GM18505 (cell line): ENCODE results near the gene LYAR.

Source experiments
- ATAC-seq: cut with Tn5 transposase; IDR thresholded peaks from one replicate; pipeline ENCODE4 v1.9.1; 2021; ENCODE audit not compliant: unreplicated experiment
- POLR2A ChIP-seq: IDR thresholded peaks from 4 replicates; pipeline ENCODE4 v1.6.1; 2011; ENCODE audit warnings: borderline replicate concordance; ENCODE audit not compliant: insufficient read depth, insufficient read length; ENCODE audit errors: extremely low read depth

LYAR gene, protein sequence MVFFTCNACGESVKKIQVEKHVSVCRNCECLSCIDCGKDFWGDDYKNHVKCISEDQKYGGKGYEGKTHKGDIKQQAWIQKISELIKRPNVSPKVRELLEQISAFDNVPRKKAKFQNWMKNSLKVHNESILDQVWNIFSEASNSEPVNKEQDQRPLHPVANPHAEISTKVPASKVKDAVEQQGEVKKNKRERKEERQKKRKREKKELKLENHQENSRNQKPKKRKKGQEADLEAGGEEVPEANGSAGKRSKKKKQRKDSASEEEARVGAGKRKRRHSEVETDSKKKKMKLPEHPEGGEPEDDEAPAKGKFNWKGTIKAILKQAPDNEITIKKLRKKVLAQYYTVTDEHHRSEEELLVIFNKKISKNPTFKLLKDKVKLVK

DNA sequence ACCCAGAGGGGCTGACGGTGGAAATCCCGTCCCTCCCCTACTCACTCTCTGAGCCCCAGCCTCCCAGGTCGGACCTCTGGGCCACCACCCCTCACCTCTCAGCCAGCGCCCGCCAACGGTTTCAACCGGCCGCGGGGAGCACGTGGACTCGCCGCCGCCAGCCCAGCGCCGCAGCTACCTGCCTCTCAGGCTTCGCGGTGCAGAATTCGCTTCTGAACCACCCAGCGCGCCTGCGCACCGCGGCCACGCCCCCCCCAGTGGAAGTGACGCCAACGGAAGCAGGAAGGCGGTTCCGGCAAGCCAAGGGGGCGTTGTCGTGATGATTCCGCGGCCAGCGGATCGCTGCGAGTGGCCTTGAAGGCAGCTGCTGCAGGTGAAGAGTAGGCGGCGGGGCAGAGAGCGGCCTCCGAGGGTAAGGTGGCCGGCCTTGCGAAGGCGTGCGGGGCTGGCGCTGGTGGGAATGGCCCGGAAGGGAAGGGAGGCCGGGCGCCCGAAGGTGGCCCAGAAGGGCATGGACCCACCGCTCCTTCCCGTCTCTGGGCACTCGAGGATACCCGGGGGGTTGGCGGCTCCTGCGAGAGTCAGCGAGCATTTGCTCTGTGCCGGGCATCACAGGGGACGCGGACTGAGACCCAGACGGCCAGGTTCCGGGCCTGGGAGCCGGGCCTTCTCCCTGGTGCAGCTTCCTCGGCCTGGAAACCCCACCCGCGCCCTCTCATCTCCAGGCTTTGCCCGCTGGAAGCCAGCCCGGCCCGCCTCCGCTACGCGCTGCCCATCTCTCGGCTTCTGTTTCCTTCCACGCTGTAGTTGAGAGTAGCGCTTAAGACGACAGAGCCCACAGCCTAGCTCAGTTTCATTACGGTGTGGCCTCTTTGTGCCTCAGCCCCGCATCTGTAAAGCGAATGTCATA is at the start of gene LYAR, which contains the start of gene ZBTB49:
Gene LYAR, minus strand, starts transcription at position 214 of the 910 bp plus-strand sequence. CDS start 6,412 bp downstream, outside the sequence.
Gene ZBTB49, plus strand, starts transcription at position 311 of the 910 bp plus-strand sequence. CDS start 9,695 bp downstream, outside the sequence.
- peak; percentile 80 for TF ChIP-seq POLR2A
- peak; percentile 90 for ATAC-seq

DNA sequence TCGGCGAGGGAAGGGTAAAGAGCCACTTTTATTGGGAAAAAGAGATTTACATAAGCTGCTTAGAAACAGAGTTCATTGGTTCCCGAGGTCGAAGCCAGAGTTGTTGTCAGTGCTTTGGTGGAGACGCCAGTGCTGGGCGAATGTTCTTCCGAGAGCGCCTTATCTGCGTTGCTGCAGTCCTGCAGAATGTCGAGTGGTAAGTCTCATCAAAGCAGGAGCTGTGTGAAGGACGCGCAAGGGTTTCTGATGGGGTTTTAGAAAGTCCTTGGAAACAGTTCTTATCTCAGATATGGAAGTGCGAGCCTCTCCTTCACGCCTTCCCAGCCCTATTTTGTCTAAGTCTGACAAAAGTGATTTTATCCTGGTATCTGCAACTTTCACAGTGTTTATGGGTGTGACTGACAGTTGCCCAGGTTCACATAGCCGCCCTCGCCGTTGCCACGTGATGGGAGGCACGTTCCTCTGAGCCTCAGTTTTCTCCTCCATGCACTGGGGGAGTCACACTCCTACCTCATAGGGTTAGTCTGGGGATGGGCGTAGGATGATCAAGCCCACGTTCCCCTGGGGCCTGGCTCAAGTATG is 49.6 kb upstream of the LYAR start:
- TF ChIP-seq POLR2A: no peak

DNA sequence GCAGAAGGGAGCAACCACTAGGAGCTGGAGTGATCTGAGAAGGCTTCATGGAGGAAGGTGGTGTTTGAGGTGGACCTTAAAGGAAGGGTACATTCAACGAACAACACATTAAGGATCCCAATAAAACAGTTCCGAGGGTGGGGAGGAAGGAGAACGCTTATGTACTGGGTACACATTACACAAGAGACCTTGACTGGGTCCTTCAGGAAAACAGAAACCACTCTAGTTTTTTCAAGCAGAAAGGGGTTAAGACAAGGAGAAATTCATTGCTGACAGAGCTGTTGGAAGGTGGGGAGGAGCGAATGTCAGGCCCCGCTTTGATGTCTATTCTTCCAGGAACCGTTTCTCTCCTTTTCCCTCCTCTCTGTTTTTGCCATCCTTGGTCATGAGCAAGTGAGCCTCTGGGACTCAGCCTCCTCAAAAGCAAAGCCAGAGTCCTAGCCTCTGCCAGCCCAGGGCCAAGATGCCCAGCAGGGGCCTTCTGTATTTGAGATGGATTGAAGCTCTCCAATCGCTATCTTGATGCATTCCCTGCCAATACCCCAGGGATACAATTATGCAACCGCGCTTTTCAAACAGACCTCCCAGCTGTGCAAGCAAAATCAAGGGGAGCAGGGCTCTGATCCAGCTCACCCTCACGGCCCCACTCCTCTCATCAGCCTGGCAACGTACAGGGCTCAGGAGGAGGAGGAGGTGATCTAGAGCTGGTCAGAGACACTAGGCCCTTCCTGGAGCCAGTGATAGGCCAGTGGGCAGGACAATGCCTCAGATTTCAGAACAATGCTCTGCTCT is 48.5 kb upstream of the LYAR start:
- ATAC-seq: no peak
- TF ChIP-seq POLR2A: no peak

More for the DNA sequence above, 49.6 kb upstream of the LYAR start:
- no peak for ATAC-seq

DNA sequence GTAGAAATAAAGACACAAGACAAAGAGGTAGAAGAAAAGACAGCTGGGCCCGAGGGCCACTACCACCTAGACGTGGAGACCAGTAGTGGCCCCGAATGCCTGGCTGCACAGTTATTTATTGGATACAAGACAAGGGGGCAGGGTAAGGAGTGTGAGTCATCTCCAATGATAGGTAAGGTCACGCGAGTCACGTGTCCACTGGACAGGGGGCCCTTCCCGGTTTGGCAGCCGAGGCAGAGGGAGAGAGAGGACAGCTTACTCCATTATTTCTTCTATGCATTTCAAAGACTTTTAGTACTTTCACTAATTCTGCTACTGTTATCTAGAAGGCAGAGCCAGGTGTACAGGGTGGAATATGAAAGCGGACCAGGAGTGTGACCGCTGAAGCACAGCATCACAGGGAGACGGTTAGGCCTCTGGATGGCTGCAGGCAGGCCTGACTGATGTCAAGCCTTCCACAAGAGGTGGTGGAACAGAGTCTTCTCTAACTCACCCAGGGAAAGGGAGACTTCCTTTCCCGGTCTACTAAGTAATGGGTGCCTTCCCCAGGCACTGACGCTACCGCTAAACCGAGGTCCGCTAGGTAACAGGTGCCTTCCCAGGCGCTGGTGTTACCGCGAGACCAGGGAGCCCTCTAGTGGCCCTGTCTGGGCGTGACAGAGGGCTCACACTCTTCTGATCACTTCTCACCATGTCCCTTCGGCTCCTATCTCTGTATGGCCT is 45.0 kb upstream of the LYAR start:
- peak; percentile 78 for ATAC-seq
- TF ChIP-seq POLR2A: no peak

DNA sequence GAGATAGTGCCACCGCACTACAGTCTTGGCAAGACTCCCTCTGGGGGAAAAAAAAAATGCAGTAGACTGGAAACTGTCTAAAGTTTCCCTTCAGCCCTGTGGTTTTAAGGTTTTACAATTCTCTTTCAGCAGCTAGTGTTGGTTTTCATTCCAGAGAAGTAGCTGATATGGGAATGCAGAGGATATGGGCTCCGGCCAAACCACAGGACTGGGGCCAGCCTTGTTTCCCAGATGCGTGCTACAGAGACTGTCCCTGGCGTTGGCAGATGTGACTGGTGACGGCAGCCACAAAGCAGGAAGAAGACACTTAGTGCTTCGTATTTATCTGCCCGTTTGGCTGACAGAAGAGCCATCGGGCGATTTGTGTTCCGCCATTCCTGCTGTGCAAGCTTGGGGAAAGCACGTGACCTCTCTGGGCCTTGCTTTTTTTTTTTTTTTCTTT is 43.3 kb upstream of the LYAR start:
- no peak for TF ChIP-seq POLR2A
- no peak for ATAC-seq

DNA sequence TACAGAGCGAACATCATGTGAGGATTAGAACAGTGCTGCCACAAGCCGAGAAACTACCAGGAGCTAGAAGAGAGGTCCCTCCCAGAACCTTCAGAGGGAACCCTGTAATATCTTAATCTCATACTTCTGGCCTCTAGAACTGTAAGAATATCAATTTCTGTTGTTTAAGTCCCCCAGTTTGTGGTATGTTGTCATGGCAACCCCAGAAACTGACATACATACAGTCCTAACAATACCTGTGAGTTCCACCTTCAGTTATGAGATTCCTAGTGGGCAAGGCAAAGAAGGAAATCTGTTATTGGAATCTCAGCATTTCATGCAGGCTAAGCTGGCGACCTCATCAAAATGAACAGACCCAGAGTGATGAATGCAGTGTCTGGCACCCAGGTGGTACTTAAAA is 42.6 kb upstream of the LYAR start:
- ATAC-seq: no peak
- no peak for TF ChIP-seq POLR2A

DNA sequence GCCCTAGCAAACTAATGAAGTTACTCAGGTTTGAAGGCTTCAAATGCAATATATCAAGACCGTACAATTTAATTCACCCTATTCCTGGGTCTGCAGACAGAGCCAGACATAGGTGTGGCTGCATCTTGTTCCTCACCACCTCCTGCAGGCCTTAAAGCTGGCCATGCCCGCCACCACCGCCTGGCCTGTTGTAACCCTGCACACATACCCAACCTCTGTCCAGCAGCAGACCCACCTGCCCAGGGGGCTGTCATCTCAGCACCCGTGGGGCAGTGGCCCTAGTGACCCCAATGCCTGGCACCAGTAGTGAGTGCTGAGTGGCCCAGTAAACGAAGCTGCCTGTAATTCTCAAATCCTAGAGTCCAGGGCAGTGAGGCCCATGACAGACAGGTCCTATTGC is 40.8 kb upstream of the LYAR start:
- TF ChIP-seq POLR2A: no peak
- no peak for ATAC-seq

DNA sequence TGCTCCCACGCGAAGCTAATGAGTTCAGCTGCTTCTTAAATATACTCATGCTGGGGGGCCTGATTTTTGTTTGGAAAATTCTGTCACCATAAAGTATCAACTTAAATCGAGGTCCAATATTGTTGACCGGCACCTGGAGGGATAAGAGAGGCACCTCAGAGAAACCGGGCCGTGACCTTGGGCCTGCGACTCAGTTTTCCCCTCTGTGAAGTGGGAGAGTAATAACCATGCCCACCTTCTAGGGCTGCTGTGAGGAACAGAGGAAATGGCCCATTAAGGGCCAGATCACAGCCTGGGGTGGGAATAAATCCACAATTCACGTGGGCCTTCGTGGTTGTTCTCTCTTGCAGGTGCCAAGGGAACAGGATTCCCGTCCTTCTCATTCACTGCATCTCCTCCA is 39.5 kb upstream of the LYAR start:
- ATAC-seq: no peak
- no peak for TF ChIP-seq POLR2A

DNA sequence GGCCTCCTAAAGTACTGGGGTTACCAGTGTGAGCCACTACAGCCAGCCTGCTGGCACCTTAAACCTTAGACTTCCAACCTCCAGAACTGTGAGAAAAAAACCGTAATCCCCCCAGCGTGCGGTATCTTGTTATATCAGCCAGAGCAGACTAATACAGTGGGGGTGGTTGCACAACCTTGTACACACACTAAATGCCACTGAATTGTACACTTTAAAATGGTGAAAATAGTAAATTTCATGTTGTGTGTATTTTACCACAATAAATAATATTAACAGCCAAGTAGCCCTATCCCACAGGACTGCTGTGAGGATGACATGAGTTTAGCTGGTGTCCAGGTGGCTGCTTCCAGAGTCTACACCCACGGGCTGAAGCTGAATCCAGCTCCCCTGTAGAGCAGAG is 38.9 kb upstream of the LYAR start:
- ATAC-seq: no peak
- no peak for TF ChIP-seq POLR2A

DNA sequence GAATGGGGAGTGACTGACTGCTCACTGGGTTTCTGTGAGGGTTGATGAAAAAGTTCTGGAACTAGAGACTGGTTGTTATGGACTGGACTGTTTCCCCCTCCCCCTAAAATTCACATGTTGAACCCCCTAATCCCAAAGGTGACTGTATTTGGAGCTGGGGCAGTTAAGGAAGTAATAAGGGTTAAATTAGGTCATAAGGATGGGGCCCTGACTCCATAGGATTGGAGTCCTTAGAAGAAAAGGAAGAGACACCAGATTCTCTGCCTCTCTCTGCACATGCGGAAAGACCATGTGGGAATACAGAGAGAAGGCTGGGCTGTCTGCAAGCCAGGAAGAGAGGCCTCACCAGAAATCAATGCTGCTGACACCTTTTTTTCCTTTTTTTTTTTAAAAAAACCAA is 38.3 kb upstream of the LYAR start:
- ATAC-seq: no peak
- TF ChIP-seq POLR2A: no peak

DNA sequence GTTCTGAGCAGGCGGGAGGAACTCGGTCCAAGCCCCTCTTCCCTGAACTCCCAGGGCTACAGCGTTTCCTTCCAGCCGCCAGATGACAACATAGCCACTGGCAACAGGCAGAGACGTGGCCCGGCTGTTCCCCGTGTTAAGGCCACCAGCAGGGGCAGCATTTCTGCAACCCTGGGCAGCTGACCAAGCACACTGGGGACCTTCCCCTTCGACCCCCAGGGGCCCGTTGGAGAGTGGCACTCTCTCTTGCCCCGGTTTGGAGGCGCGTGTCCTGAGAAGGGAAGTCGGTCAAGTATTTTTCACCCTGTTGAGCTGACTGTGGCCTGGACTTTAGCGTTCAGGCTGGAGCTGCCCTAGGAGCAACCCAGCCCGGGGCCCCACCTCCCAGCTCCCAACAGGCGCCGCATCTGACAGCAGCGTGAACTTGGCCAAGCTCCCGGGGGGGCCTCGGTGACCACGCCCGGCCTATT is 37.7 kb upstream of the LYAR start:
- ATAC-seq: no peak
- no peak for TF ChIP-seq POLR2A

DNA sequence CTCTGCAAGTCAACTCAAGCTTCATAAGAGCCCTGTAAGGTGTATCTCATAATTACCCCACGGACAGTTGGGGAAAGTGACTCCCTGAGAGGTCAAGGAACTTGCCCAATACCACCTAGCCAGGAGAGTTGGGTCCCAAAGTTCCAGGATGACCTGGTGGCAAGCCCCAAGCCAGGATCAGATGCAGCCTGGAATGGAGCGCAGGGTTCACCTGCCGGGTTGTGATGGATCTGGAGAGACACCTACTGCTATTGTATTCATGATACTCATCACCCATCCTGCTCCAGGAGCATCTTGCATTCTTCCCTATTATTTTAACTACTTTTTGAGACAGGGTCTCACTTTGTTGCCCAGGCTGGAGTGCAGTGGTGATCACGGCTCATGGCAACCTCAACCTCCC is 36.2 kb upstream of the LYAR start:
- ATAC-seq: no peak
- no peak for TF ChIP-seq POLR2A
